ENCODE measurements around the gene SUPT5H. TPM values are rescaled to one million over a fixed set of nuclear protein-coding genes. Genes with fewer than 3 reads are reported as not detected.

The SUPT5H gene
- total and polyA plus RNA-seq, 10 of the 15 experiments (the other 5 are each of a cell fraction or from before 2014, with no cell fraction given) = 27.2 to 194 (median 83.6) TPM

- DNase-seq (ENCODE audit: low read depth, low spot score) (no peak), FAIRE-seq (no peak), ATAC-seq (no peak)
- intact Hi-C loops (cut with micrococcal nuclease; ENCODE audit: unreplicated experiment) (no loop called here), in situ Hi-C loops (cut with MboI) (no loop called here)
- SMC1A ChIA-PET (ENCODE audit: uncharacterized antibody, unreplicated experiment) = no interaction called here
- TF ChIP-seq MTA2 (IDR thresholded peaks at IDR 0.05; ENCODE audit: low read depth) (no peak), CEBPZ (IDR thresholded peaks at IDR 0.05; ENCODE audit: low read depth, low read length) (no peak), POLR2AphosphoS5 (IDR thresholded peaks at IDR 0.05; ENCODE audit: low read length) (no peak), SMARCA5 (IDR thresholded peaks at IDR 0.05) (no peak), ELK1 (IDR thresholded peaks at IDR 0.05; ENCODE audit: low read depth, low read length) (no peak), ATF7 (IDR thresholded peaks at IDR 0.05; ENCODE audit: low read depth) (no peak), SUZ12 (IDR thresholded peaks at IDR 0.05; ENCODE audit: unreplicated experiment) (no peak), BRCA1 (IDR thresholded peaks at IDR 0.05; ENCODE audit: low read depth, low read length) (no peak), ZNF592 (IDR thresholded peaks at IDR 0.05) (no peak), TBL1XR1 (IDR thresholded peaks at IDR 0.05; ENCODE audit: low read depth, low read length) (no peak), CHD2 (IDR thresholded peaks at IDR 0.05; ENCODE audit: borderline replicate concordance, low read depth, low read length) (no peak), NR2C1 (IDR thresholded peaks at IDR 0.05) (no peak), MYB (IDR thresholded peaks at IDR 0.05; ENCODE audit: borderline replicate concordance, low read depth, low read length) (no peak), TCF12 (IDR thresholded peaks at IDR 0.05; ENCODE audit: low read depth, low read length) (no peak), IKZF2 (IDR thresholded peaks at IDR 0.05) (no peak), EED (IDR thresholded peaks at IDR 0.05; ENCODE audit: low read depth) (no peak)
- Histone ChIP-seq H2AFZ (ENCODE audit: control insufficient read depth, low read depth, low read length) (no peak overlapping the region), H3K27ac (ENCODE audit: control insufficient read depth, insufficient read depth) (no peak overlapping the region), H3K79me2 (ENCODE audit: control insufficient read depth, insufficient read depth, low read length) (no peaks in the 10 kb centered on the region), H3K9me3 (replicated peaks; ENCODE audit: control insufficient read depth, insufficient read depth, low read length) (no peaks in the 10 kb centered on the region), H3K4me2 (ENCODE audit: control insufficient read depth, insufficient read depth) (no peak overlapping the region), H3K9ac (ENCODE audit: control insufficient read depth, insufficient read depth, low read length) (no peak overlapping the region), H3K27me3 (replicated peaks in 1 of 2; ENCODE audit: control insufficient read depth in 2 of 2, insufficient read depth in 2 of 2, low read length in 1 of 2) (no peaks in the 10 kb centered on the region), H4K20me1 (ENCODE audit: control insufficient read depth, insufficient read depth) (no peaks in the 10 kb centered on the region), H3K4me1 (ENCODE audit: control insufficient read depth, insufficient read depth, low read length) (no peaks in the 10 kb centered on the region), H3K36me3 (ENCODE audit: control insufficient read depth in 2 of 2, insufficient read depth in 2 of 2, low read length in 1 of 2) (peaks cover 44 to 74% of the 10 kb centered on the region in 2 experiments), H3K4me3 (no peak overlapping the region)
- CTCF ChIA-PET = interaction anchor here (1.1 kb wide), 1 partner anchor 64 kb away, joined by 3 read pairs; no protein-coding TSS in a partner anchor
- POLR2A ChIA-PET = no interaction called here
- WGBS (ENCODE audit: insufficient coverage, insufficient replicate concordance, low lambda C conversion rate, missing lambda C conversion rate) = 62% methylated on average over 8 of the region's 8 CpGs
- no TSS peak for BruUV-seq (replicated peaks)
- RAD21 ChIA-PET (ENCODE audit: unreplicated experiment) = interaction anchor here (0.7 kb wide), 1 partner anchor 9 kb away, joined by 3 read pairs; the partner anchor contains the start of gene TIMM50
These were observed 26.6 kb downstream of the SUPT5H start for GRCh38 chr19:39471756-39472536.

All from GM12878 (cell line).